ENCODE results near the gene TTR.

DNA sequence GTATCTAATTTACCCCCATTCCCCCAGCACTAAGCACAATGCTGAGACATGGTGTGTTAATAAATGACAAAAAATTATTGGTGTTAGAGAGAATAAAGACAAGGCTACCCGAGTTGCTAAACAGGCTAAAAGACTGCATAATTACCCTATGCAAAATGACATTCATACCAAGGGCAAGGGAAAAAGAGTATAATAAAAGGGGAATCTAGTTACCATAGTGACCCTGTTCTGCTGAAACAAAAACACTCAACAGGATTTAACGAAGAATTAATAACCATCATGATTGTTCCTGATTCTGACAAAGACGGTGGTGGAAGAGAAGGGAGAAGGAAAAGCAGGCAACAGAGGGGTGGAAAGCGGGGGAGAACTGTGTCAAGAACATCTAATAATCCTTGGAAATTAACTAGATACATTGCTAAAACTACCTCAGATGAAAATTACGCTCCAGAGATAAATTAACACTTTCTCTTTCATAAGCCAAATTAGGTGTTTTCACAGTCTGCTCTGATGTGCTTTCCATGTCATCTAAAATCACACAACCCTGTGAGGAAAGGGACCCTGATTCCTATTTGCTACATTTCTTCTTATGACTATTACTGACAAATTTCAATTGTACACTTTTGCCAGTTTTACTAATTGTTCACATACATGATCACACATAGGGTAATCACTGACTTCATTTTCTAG is 25.5 kb downstream of the TTR start:
- TF ChIP-seq, protein P1, sequence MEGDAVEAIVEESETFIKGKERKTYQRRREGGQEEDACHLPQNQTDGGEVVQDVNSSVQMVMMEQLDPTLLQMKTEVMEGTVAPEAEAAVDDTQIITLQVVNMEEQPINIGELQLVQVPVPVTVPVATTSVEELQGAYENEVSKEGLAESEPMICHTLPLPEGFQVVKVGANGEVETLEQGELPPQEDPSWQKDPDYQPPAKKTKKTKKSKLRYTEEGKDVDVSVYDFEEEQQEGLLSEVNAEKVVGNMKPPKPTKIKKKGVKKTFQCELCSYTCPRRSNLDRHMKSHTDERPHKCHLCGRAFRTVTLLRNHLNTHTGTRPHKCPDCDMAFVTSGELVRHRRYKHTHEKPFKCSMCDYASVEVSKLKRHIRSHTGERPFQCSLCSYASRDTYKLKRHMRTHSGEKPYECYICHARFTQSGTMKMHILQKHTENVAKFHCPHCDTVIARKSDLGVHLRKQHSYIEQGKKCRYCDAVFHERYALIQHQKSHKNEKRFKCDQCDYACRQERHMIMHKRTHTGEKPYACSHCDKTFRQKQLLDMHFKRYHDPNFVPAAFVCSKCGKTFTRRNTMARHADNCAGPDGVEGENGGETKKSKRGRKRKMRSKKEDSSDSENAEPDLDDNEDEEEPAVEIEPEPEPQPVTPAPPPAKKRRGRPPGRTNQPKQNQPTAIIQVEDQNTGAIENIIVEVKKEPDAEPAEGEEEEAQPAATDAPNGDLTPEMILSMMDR (IDR thresholded peaks at IDR 0.05): no peak
- TF ChIP-seq EZH2 (IDR thresholded peaks at IDR 0.05; ENCODE audit: borderline replicate concordance, insufficient read depth, low read depth, low read length, poor library complexity, severe bottlenecking): no peak

All from B cell (primary cell).